ENCODE results near the gene FAM25G.
"Not testable (repeated sequence)": the region's sequence is repeated elsewhere in the genome, so short reads cannot be mapped to it uniquely, and the experiment has no call there.

FAM25G gene

DNA sequence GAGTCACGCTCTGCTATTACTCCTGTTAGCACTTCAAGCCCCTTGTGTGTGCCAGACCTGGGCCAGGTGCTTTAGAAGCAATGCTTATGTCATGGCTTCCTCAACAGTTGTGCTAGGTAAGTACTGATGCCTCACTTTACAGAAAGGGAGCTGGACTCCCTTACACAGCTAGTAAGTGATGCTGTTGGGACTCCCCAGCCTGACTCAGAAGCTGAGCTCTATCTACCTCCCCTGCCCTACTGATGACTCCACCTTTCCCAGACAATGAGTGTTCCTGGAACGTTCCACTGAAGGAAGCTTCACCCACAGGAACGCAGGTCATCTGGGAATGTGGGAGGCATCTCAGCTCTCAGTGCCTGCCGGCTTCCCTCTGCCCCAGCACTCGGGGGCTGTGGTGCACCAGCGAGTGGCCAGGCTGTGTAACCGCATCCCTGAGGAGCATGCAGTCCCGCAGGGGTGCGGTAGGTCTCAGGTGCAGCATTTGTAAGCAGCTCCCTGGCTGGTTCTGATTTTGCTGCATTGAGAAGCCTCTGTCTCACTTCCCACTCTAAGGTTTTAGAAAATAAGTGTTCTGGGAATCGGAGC, 10.2 kb downstream of the FAM25G start:
- DNase-seq (ENCODE audit: low read depth, low spot score); H3K4me1 ChIP-seq (ENCODE audit: control insufficient read depth, insufficient read depth, low read length); H3K27me3 ChIP-seq (ENCODE audit: control insufficient read depth, insufficient read depth, low read length); H3K9me3 ChIP-seq (ENCODE audit: control insufficient read depth, insufficient read depth, low read length); H3K4me3 ChIP-seq (ENCODE audit: low read length); H3K36me3 ChIP-seq (ENCODE audit: control insufficient read depth, insufficient read depth, low read length); H3K27ac ChIP-seq (ENCODE audit: low read length): not testable (repeated sequence)
- no CpG with 5 or more reads among the region's 10 CpGs for WGBS (ENCODE audit: insufficient coverage, insufficient read length)

- not testable (repeated sequence) for H3K4me3 ChIP-seq (ENCODE audit: low read length); H3K27me3 ChIP-seq (ENCODE audit: control insufficient read depth, insufficient read depth, low read length); H3K27ac ChIP-seq (ENCODE audit: low read length); H3K9me3 ChIP-seq (ENCODE audit: control insufficient read depth, insufficient read depth, low read length); DNase-seq (ENCODE audit: low read depth, low spot score); H3K4me1 ChIP-seq (ENCODE audit: control insufficient read depth, insufficient read depth, low read length); H3K36me3 ChIP-seq (ENCODE audit: control insufficient read depth, insufficient read depth, low read length)
- no CpG with 5 or more reads among the region's 3 CpGs for WGBS (ENCODE audit: insufficient coverage, insufficient read length)
These were observed 11.4 kb downstream of the FAM25G start for GRCh38 chr10:47480133-47480532.

DNA sequence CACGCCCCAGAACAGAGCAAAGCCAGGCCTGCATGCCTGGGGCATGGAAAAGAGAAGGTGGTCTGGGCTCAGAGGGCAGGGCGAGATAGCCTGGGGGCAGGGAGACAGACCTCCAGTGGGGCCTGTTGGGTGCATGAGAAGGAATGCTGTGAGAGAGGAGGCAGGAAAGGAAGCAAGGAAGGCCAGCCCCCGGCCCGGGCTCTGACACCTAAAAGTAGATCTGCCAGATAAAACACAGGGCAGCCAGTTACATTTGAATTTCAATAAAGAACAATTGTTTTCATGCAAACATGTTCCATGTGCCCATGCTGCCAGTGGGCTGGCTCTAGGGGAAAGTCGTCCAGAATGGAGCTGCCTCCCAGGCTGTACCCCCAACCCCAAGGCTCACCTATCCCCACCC, 13.4 kb downstream of the FAM25G start:
- H3K27ac ChIP-seq (ENCODE audit: low read length); H3K36me3 ChIP-seq (ENCODE audit: control insufficient read depth, insufficient read depth, low read length); DNase-seq (ENCODE audit: low read depth, low spot score); H3K4me3 ChIP-seq (ENCODE audit: low read length); H3K4me1 ChIP-seq (ENCODE audit: control insufficient read depth, insufficient read depth, low read length); H3K9me3 ChIP-seq (ENCODE audit: control insufficient read depth, insufficient read depth, low read length); H3K27me3 ChIP-seq (ENCODE audit: control insufficient read depth, insufficient read depth, low read length): not testable (repeated sequence)
- no CpG with 5 or more reads among the region's 5 CpGs for WGBS (ENCODE audit: insufficient coverage, insufficient read length)

- not testable (repeated sequence) for H3K4me1 ChIP-seq (ENCODE audit: control insufficient read depth, insufficient read depth, low read length); H3K9me3 ChIP-seq (ENCODE audit: control insufficient read depth, insufficient read depth, low read length); H3K27ac ChIP-seq (ENCODE audit: low read length); H3K4me3 ChIP-seq (ENCODE audit: low read length); H3K36me3 ChIP-seq (ENCODE audit: control insufficient read depth, insufficient read depth, low read length); H3K27me3 ChIP-seq (ENCODE audit: control insufficient read depth, insufficient read depth, low read length); DNase-seq (ENCODE audit: low read depth, low spot score)
- no CpG with 5 or more reads among the region's 11 CpGs for WGBS (ENCODE audit: insufficient coverage, insufficient read length)
These were observed 14.4 kb downstream of the FAM25G start for GRCh38 chr10:47477078-47477477.

DNA sequence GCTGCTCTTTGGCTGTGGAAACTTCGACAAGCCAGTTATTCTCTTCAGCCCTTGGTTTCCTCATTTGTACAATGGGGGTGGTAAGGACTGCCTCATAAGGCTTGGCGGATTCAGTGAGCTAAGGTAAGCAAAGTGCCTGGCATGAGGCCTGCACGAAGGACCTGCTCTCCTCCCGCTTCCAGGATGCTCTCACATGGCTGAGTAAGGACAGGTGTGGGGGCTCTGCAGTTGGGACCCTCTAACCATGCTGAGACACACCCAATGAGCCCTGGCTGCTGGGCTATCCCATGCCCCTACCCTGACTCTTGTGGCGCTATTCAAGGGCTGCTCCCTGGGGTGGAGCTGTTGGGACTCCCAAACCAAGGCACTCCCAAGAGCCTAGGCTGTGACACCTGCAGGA, 16.4 kb downstream of the FAM25G start:
- not testable (repeated sequence) for H3K9me3 ChIP-seq (ENCODE audit: control insufficient read depth, insufficient read depth, low read length); H3K4me3 ChIP-seq (ENCODE audit: low read length); H3K27ac ChIP-seq (ENCODE audit: low read length); H3K36me3 ChIP-seq (ENCODE audit: control insufficient read depth, insufficient read depth, low read length); H3K4me1 ChIP-seq (ENCODE audit: control insufficient read depth, insufficient read depth, low read length); H3K27me3 ChIP-seq (ENCODE audit: control insufficient read depth, insufficient read depth, low read length); DNase-seq (ENCODE audit: low read depth, low spot score)
- no CpG with 5 or more reads among the region's 5 CpGs for WGBS (ENCODE audit: insufficient coverage, insufficient read length)

DNA sequence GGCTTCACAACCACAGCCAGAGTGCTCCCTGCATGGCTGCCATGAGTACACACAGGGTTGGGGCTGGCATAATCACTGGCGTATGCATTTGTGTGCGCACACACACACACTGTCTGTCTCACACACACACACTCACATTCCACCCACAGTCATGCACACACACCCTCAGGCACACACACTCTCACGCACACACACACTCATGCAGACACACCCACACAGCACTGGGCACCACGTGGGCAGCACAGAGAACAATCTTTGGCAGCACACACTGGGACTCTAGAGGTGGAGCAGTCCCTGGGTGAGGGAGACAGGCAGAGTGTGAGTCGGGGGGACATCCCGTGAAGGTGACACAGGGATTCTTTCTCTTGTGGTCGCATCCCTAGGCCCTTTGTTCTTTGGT, 18.0 kb downstream of the FAM25G start:
- not testable (repeated sequence) for H3K27me3 ChIP-seq (ENCODE audit: control insufficient read depth, insufficient read depth, low read length); DNase-seq (ENCODE audit: low read depth, low spot score); H3K4me1 ChIP-seq (ENCODE audit: control insufficient read depth, insufficient read depth, low read length); H3K4me3 ChIP-seq (ENCODE audit: low read length); H3K27ac ChIP-seq (ENCODE audit: low read length); H3K9me3 ChIP-seq (ENCODE audit: control insufficient read depth, insufficient read depth, low read length); H3K36me3 ChIP-seq (ENCODE audit: control insufficient read depth, insufficient read depth, low read length)
- no CpG with 5 or more reads among the region's 7 CpGs for WGBS (ENCODE audit: insufficient coverage, insufficient read length)

- not testable (repeated sequence) for H3K9me3 ChIP-seq (ENCODE audit: control insufficient read depth, insufficient read depth, low read length); DNase-seq (ENCODE audit: low read depth, low spot score); H3K27me3 ChIP-seq (ENCODE audit: control insufficient read depth, insufficient read depth, low read length); H3K4me1 ChIP-seq (ENCODE audit: control insufficient read depth, insufficient read depth, low read length); H3K27ac ChIP-seq (ENCODE audit: low read length); H3K36me3 ChIP-seq (ENCODE audit: control insufficient read depth, insufficient read depth, low read length); H3K4me3 ChIP-seq (ENCODE audit: low read length)
- WGBS (ENCODE audit: insufficient coverage, insufficient read length) = no CpG with 5 or more reads among the region's 3 CpGs
These were observed 18.9 kb downstream of the FAM25G start for GRCh38 chr10:47472647-47473046.

DNA sequence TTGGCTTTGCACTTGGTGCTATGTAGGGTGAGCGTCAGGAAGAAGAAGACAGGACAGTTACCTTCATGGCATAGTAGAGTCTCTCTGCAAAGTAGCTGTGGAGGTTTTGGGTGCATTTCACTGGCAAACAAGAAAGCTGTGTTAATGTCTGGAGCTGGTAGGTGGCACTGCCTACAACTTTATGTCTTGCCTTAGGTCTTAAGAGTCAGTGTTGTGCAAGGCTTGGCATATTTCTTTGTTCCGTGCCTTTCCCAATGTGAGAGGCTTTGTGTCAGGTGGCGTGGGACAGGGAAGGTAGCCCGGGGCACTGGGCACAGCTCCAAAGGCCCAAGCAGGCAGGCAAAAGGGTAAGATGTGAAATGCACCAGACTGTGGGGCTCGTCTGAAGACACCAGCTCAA, 19.4 kb downstream of the FAM25G start:
- not testable (repeated sequence) for H3K27ac ChIP-seq (ENCODE audit: low read length); H3K27me3 ChIP-seq (ENCODE audit: control insufficient read depth, insufficient read depth, low read length); H3K4me3 ChIP-seq (ENCODE audit: low read length); DNase-seq (ENCODE audit: low read depth, low spot score); H3K4me1 ChIP-seq (ENCODE audit: control insufficient read depth, insufficient read depth, low read length); H3K9me3 ChIP-seq (ENCODE audit: control insufficient read depth, insufficient read depth, low read length); H3K36me3 ChIP-seq (ENCODE audit: control insufficient read depth, insufficient read depth, low read length)
- WGBS (ENCODE audit: insufficient coverage, insufficient read length) = no CpG with 5 or more reads among the region's 5 CpGs

- not testable (repeated sequence) for H3K9me3 ChIP-seq (ENCODE audit: control insufficient read depth, insufficient read depth, low read length); H3K4me1 ChIP-seq (ENCODE audit: control insufficient read depth, insufficient read depth, low read length); H3K4me3 ChIP-seq (ENCODE audit: low read length); H3K27ac ChIP-seq (ENCODE audit: low read length); H3K27me3 ChIP-seq (ENCODE audit: control insufficient read depth, insufficient read depth, low read length); H3K36me3 ChIP-seq (ENCODE audit: control insufficient read depth, insufficient read depth, low read length); DNase-seq (ENCODE audit: low read depth, low spot score)
- WGBS (ENCODE audit: insufficient coverage, insufficient read length) = no CpG with 5 or more reads among the region's 20 CpGs
These were observed 22.6 kb downstream of the FAM25G start for GRCh38 chr10:47468731-47469528.

GRCh38 chr10:47467957-47468356, 23.5 kb downstream of the FAM25G start:
- H3K36me3 ChIP-seq (ENCODE audit: control insufficient read depth, insufficient read depth, low read length); H3K4me1 ChIP-seq (ENCODE audit: control insufficient read depth, insufficient read depth, low read length); H3K9me3 ChIP-seq (ENCODE audit: control insufficient read depth, insufficient read depth, low read length); DNase-seq (ENCODE audit: low read depth, low spot score); H3K27ac ChIP-seq (ENCODE audit: low read length); H3K4me3 ChIP-seq (ENCODE audit: low read length); H3K27me3 ChIP-seq (ENCODE audit: control insufficient read depth, insufficient read depth, low read length): not testable (repeated sequence)
- no CpG with 5 or more reads among the region's 7 CpGs for WGBS (ENCODE audit: insufficient coverage, insufficient read length)

DNA sequence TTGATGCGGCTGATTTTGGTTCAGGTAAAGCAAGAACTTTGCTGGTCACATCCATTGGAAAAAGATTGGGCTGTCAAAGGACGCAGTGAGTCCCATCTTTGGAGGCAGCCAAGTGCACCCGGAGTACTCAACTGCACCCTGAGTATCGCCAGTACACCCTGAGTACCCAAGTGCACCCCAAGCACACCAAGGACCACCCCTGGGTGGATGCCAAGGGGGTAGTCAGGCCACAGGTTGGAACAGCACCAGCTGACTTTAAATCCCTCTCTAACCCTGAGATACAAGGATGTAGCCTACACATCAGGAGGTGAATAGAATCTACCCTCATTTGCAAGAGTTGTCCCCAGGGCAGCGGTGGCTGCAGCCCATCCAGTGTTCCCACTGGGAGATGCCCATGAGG, 24.0 kb downstream of the FAM25G start:
- H3K27ac ChIP-seq (ENCODE audit: low read length); H3K36me3 ChIP-seq (ENCODE audit: control insufficient read depth, insufficient read depth, low read length); DNase-seq (ENCODE audit: low read depth, low spot score); H3K4me1 ChIP-seq (ENCODE audit: control insufficient read depth, insufficient read depth, low read length); H3K27me3 ChIP-seq (ENCODE audit: control insufficient read depth, insufficient read depth, low read length); H3K9me3 ChIP-seq (ENCODE audit: control insufficient read depth, insufficient read depth, low read length); H3K4me3 ChIP-seq (ENCODE audit: low read length): not testable (repeated sequence)
- WGBS (ENCODE audit: insufficient coverage, insufficient read length) = no CpG with 5 or more reads among the region's 5 CpGs

All from iPS DF 6.9 (cell line).